ENCODE data around the gene MAML3.

- TF ChIP-seq ARNT (IDR thresholded peaks at IDR 0.05) (no peak), TARDBP (IDR thresholded peaks at IDR 0.05) (no peak), FOXA1 (IDR thresholded peaks at IDR 0.05) (no peak)
These were observed 419.1 kb downstream of the MAML3 start for GRCh38 chr4:139734875-139735380.
